Stimulated activated CD4-positive, alpha-beta T cell treated with anti-CD3 and anti-CD28 coated beads, Interleukin-1b, Interleukin-23, amount 100 ng/mL, for 24 hours (primary cell): ENCODE measurements around the gene NFIX.
"Not testable (repeated sequence)": the region's sequence is repeated elsewhere in the genome, so short reads cannot be mapped to it uniquely, and the experiment has no call there.

Experiments used
- DNase-seq, 4 experiments: peaks; one replicate each; pipeline ENCODE4 v3.0.0-alpha.2; 2020; ENCODE audit warnings: low read depth in 4 of 4, low spot score in 1 of 4

NFIX gene

DNA sequence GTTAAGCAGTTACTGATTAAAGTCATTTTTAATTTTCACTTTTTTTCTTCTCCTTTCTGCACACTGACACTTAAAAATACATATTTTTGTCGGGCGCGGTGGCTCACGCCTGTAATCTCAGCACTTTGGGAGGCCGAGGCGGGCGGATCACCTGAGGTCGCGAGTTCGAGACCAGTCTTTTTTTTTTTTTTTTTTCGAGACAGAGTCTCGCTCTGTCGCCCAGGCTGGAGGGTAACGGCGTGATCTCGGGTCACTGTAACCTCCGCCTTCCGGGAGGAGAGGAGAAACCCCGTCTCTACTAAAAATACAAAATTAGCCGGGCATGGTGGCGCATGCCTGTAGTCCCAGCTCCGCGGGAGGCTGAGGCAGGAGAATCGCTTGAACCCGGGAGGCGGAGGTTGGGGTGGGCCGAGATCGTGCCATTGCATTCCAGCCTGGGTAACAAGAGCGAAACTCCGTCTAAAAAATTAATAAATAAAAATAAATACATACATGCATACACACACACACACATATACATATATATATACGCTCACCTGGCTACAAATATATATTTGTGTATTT is 37.8 kb upstream of the NFIX start:
- DNase-seq = not testable (repeated sequence)

DNA sequence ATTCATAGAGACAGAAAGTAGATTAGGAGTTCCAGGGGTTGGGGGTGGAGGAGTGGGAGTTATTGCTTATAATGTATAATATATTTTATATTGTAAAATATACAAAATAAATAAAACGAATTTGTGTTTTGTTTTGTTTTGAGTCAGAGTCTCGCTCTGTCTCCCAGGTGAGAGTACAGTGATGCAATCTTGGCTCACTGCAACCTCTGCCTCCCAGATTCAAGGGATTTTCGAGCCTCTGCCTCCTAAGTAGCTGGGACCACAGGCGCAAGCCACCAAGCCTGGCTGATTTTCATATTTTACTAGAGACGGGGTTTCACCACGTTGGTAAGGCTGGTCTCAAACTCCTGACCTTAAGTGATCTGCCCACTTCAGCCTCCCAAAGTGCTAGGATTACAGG is 35.8 kb upstream of the NFIX start:
- DNase-seq = no peak

DNA sequence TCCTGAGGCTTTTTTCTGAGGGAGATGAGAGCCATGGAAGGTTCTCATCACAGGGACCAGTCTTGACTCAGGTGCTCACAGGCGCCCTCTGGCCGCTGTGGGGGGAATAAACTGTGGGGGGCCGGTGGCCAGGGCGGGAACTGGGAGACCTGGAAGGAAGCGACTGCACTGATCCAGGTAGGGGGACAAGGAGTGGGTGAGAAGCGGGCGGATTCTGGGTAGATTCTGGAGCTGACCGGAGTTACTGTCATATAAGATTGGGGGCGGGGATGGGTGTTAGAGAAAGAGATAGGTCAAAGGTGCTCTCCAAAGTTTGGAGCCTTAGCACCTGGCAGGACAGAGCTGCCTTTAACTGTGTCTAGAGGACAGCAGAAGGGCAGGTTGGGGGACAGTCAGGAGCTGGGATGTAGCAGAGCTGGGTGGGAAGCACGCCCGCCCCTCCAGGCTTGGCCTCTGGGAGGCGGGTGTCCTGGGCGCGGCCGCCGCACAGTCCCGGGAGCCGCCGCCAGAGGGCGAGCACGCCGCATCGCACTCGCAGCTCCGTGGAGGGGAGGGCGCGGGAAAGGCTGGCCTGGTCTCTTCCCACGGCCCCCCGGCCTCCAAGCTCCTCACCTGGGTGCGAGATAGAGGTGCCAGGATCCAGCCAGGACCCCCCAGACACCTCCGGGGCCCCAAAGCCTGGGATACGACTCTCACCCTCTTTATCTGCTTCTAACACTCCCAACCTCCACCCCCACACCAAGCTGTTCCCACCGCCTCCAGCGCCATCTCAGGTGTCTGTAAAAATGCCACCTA is 30.1 kb upstream of the NFIX start:
- peak; percentile 56 to 78 (median 74) for DNase-seq

DNA sequence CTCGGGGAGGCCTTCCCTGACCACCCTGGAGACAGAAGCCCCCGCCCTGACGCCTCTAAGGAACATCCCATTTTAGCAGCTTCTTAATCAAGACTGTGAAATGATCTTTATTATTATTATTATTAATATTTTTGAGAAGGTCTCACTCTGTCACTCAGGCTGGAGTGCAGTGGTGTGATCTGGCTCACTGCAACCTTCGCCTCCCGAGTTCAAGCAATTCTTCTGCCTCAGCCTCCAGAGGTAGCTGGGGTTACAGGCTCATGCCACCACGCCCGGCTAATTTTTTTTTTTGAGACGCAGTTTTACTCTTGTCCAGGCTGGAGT is 29.5 kb upstream of the NFIX start:
- DNase-seq = no peak

DNA sequence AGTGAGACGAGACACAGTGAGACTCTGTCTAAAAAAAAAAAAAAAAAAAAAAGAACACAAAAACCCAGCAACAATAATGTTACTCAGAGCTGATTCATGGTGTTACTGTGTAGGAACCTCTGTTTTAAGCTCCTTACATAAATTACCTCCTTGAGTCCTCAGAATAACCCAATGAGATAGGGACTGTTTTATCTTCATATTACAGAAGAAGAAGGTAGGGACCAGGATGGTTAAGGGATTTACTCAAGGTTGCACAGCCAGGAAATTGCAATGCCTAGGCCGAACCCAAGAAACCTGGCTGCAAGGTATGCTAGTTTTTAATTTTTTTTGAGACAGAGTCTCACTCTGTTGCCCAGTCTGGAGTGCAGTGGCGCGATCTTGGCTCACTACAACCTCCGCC is 27.4 kb upstream of the NFIX start:
- DNase-seq = no peak

DNA sequence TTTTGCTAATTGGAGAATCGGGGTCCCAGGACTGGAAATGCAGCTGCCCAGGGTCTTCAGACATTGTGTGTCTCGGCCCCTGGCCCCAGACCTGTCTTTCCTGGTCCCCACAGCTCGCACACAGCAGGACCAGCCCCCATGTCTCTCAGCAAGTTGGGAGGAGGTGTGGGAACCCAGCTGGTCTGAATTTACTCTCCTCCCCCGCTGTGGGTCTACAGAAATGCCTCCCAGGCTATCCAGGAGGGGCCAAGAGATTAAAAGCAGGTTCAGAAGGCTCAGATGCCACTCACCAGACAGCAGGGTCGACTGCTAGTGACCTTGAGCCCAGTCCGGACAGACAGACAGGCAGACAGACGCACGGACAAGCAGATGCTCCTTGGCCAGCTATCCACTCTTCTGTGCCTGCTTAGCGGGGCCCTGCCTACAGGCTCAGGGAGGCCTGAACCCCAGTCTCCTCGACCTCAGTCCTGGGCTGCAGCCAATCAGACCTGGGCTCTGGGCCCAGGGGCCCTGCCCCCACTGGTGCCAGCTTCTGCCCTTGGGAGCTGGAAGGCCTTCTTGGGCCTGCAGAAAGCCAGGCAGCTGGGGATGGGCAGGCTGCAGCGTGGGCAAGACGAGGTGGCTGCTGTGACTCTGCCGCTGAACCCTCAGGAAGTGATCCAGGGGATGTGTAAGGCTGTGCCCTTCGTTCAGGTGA is 25.8 kb upstream of the NFIX start, which contains the start of gene DAND5:
Gene DAND5 (plus strand): TSS at position 285 of the 697 bp plus-strand sequence. CDS start 85 bp downstream, at position 370.
- no peak for DNase-seq

DNA sequence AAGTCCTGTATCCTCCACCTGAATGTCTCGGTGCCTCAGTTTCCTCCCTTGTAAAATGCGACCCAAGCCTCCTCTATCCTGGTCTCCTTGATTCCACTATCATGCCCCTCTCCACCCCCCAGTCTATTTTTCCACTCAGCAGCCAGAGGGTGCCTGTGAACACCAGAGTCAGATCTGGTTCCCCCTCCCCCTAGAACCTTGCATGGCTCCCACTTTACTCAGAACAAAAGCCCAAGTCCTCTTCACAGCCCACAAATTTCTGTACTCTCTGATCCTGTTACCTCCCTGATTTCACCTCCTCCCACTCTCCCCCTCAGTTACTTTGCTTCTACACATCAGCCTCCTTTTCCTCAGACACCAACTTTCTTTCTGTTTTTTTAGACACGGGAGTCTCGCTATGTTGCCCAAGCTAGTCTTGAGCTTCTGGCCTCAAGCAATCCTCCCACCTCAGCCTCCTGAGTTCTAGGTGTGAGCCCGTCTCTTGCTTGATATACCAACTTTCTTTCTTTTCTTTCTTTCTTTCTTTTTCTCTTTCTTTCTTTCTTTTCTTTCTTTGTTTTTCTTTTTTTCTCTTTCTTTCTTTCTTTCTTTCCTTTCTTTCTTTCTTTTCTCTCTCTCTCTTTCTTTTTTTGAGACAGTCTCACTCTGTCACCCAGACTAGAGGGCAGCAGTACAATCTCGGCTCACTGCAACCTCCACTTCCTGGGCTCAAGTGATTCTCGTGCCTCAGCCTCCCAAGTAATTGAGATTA is 25.0 kb upstream of the NFIX start:
- DNase-seq = no peak

DNA sequence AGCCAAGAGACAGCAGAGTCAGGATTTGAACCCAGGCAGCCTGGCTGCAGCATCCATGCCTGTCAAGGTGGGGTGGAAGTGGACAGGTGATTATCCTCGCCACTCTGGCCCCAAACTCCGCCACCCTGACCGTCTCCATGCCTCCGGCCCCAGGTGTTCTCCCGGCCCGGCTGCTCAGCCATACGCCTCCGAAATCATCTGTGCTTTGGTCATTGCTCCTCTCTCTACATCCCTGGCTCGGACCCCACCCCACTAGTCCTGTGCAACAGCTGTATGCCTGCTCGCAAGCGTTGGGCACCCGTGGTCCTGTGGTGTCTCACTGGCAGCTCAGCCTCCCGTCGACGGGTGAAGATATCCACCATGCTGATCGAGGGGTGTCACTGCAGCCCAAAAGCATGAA is 22.0 kb upstream of the NFIX start:
- no peak for DNase-seq

DNA sequence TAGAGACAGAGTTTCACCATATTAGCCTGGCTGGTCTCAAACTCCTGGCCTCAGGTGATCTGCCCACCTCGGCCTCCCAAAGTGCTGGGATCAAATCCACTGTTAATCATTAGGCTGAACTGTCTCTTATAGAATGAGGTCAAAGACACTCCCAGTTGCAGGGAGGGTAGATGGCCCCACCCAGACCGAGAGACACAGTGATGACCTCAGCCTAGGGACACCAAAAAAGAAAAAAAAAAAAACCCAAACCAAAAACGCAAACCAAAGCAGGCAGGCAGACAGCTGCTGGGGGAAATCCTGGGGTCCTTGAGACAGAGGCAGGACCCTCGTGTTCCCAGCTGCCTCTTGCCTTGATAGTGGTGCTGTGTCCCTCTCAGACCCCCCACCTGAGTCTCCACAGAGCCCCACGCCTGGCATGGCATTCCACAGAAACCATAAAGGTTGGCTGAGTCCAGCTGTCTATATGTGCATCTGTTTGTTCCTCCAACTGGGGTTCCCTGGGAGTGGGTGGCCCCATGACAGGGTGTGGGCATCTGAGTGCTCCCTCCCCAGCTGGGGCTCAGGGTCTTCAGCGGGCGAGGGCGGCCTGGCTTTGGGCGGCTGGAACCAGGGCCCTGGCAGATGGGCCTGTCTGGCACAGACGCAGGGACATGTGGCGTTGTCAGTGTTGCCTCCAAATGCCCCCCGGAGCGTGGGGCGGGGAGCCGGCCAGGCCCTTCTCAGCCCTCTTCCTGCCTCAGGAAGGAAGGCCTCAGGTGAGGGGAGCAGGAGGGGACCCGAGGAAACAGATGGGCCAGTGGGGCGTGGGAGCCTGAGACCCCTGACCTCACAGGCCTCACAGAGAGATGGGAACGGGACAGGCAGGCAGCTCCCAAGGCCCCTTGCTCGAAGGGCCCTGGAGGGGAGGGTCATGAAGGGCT is 20.7 kb upstream of the NFIX start:
- no peak for DNase-seq

DNA sequence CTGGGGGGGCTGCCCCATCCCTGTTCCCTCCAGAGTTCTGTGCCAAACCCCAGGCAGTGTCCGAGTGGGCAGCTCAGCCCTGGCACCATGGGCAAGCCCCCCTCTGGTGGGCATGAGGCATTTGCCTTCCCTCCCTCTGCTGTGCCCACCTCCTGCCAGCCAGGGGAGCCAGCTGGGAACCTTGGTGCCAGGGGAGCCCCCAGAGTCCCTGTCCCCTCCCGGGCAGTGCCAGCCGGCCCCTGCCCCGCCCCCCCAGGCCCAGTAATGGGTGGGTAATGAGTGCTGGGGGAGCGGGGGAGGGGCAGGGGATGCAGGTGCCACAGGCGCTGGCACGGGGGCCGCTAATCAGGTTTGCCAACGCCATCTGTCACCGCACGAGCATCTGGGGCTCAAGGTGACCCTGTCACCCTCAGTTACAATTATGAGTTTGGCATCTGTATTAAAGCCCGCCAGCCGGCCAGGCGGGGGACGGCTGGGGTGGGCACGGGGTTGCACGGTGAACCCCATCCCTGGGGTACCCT is 20.0 kb upstream of the NFIX start:
- no peak for DNase-seq

DNA sequence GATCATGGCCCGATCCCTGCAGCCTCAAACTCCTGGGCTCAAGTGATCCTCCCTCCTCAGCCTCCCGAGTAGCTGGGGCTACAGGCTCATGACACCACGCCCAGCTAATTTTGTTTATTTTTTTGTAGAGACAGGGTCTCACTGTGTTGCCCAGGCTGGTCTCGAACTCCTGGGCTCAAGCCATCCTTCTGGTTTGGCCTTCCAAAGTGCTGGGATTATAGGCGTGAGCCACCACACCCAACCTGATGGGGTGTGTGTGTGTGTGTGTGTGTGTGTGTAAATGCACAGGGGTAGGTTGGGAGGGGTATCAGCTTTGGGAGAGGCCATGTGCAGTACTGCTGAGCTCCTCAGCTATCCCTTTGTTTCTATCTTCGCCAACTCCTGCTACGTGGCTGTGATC is 19.2 kb upstream of the NFIX start:
- DNase-seq = not testable (repeated sequence)

DNA sequence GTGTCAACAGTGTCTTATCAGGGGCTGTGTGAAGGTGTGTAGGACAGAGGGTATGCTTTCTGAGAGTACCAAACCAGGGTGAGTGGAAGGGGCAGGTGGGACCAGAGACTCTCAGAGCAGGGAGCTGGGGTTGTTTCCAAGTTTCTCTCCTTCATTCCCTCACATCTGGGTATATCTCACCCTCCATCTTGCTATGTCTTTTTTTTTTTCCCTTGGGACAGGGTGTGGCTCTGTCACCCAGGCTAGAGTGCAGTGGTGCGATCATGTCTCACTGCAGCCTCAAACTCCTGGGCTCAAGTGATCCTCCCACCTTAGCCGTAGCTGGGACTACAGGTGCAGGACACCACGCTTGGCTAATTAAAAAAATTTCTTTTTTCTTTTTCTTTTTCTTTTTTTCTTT is 15.3 kb upstream of the NFIX start:
- DNase-seq = no peak

DNA sequence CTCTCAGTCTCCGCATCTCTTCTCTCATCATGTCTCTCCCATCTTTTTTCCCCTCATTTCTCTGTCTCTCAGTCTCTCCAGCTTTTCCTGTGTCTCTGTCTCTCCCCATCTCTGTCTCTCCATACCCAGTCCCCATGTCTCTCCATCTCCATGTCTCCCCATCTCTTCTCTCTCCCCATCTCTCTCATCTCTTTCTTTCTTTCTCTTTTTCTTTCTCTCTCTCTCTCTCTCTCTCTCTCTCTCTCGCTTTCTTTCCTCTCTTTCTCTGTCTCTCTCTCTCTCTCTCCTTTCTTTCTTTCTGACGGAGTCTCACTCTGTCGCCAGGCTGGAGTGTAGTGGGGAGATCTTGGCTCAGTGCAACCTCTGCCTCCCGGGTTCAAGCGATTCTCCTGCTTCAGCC is 12.6 kb upstream of the NFIX start:
- no peak for DNase-seq

DNA sequence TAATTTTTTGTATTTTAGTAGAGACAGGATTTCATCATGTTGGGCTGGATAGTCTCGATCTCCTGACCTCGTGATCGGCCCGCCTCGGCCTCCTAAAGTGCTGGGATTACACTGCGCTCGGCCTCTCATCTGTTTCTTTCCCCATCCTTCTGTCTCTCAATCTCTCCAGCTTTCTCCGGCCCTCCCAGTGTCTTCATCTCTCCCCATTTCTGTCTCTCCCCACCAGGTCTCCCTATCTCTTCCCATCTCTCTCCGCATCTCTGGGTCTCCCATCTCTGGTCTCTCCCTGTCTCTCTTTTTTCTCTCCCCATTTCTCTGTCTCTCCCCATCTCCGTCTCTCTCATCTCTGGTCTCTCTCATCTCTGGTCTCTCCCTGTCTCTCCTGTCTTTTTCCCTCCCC is 12.2 kb upstream of the NFIX start:
- DNase-seq = no peak

DNA sequence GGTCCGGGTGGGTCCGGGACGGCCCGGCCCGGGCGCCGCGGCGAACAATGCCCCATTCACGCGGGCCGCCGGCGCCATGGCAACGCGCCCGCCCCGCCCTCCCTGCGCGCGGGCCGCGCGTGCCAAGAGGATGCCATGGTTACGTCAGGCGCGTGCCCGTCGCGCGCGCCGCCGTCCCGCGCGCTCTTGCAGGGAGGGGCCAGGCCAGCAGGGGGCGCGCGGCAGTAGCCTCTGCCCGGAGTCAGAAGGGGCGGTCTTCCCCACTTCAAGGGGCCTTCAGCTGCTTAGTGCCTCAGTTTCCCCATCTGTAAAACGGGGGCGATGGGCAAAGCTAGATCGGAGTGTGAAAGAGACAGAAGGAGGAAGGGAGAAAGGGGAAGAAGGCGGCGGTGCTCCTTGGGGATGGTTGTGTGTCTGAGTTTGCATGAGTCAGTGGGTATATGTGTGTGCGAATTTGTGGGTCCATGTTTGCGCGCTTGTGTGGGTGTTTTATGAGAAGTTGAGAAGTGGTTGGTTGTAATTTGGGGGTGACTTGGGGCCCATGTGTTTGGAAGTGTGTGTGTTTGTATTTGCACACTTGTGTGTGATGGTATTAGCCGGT is 11.6 kb upstream of the NFIX start:
- peak; percentile 67 to 85 (median 72) for DNase-seq

DNA sequence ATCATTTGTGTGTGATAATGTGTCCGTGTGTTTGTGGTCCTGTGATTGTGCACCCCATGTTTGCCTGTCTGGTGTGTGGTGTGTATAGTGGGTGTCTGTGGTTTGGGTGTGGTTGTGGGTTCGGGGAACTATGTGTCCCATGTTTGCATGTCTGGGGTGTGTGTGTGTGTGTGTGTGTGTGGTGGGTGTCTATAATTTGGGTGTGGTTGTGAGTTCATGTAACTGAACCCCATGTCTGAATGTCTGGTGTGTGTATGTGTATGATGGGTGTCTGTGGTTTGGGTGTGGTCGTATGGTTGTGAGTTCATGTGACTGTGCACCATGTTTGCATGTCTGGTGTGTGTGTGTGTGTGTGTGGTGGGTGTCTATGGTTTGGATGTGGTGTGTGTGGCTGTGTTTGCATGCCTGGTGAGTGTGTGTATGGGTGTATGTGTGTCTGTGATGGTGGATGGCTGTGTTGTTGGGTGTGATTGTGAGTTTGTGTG is 11.1 kb upstream of the NFIX start:
- DNase-seq = no peak

DNA sequence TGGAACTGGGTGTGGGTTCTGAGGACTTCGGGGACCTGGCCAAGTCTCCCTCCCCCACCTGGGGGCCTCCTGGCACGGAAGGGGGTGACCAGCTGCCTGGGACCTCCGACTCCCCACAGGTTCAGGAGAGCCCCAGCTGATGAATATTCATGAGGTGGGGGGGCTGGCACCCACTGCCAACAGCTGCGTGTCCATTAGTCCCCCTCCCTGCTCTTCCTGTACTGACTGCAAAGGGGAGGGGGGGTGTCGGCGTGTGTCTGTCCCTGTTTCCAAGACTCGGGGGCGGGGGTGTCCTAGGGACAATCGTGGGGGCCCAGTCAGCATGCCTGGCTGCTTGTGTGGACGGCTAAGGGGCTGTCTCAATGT is 10.6 kb upstream of the NFIX start:
- no peak for DNase-seq

DNA sequence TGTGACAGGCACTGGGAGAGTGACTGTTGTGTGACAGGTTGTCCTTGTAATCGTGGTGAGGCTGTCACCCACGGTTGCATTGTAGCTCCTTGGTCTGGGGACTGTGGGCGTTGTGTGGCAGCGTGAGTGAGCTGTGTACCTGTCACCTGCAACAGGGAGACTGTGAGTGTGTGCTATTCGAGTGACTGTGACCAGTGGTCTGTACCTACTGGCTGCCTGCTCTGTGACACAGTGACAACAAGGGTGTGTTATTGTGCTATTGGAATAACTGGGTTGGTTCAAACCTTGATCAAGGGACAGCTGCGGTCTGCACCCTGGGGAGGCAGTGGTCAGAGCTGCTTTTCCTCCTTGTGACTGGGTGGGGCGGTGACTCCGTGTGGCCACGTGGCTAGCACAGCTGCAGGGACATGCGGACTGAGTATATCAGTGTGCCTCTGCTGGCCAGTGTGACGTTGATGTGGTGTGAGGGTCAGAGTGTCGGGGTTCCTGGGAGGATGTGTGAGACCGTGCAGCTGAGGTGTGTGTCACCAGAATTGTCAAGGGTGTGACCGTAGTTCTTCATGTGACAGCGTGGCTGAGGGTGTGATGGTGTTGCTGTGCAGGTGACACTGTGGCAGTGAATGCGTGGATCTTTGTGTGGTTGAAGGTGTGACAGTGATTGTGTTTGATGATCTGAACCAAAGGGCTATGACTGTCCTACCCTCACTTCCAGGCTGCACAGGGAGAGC is 10.1 kb upstream of the NFIX start:
- DNase-seq = no peak

DNA sequence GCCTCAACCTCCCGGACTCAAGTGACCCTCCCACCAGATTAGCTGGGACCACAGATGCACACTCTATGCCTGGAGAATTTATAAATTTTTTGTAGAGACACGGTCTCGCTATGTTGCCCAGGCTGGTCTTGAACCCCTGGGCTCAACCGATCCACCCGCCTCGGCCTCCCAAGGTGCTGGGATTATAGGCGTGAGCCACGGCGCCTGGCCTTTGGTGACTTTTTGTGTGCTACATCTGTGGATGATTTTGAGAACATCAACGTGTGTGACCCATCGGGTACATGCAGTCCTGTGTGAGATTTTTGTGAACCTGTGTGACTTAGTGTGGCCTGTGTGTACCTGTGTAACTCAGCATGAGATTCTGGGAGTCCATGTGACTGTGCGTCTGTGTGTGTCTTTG is 8.5 kb upstream of the NFIX start:
- DNase-seq = no peak
